Measurements from ENCODE around the gene PITX2.

- no peak for TF ChIP-seq CTCF (IDR thresholded peaks at IDR 0.05)
- no peak for TF ChIP-seq POLR2AphosphoS5 (IDR thresholded peaks at IDR 0.05)
- no peak for TF ChIP-seq POLR2A (IDR thresholded peaks at IDR 0.05)
- no peak for TF ChIP-seq EP300 (IDR thresholded peaks at IDR 0.05; ENCODE audit: low read depth)
Measured at GRCh38 chr4:110610940-110611831, 11.7 kb downstream of the PITX2 start.

Data from transverse colon (tissue), 4 donors.